GM21529 (cell line): ENCODE data around the gene LRRN2.

Experiments used
- ATAC-seq: cut with Tn5 transposase; IDR thresholded peaks from one replicate; pipeline ENCODE4 v1.9.1; 2021; ENCODE audit not compliant: unreplicated experiment

The LRRN2 gene

GRCh38 chr1:204602871-204603542 is 82.5 kb downstream of the LRRN2 start:
- no peak for ATAC-seq

GRCh38 chr1:204602111-204602579 is 83.4 kb downstream of the LRRN2 start:
- ATAC-seq = no peak

GRCh38 chr1:204600968-204601367 is 84.6 kb downstream of the LRRN2 start:
- no peak for ATAC-seq

GRCh38 chr1:204600203-204600602 is 85.3 kb downstream of the LRRN2 start:
- ATAC-seq = no peak

GRCh38 chr1:204599596-204599995 is 85.9 kb downstream of the LRRN2 start:
- no peak for ATAC-seq

GRCh38 chr1:204599098-204599497 is 86.4 kb downstream of the LRRN2 start:
- ATAC-seq = no peak

GRCh38 chr1:204598319-204598969 is 87.1 kb downstream of the LRRN2 start:
- ATAC-seq = no peak

GRCh38 chr1:204592246-204592948 is 93.1 kb downstream of the LRRN2 start:
- no peak for ATAC-seq

- no peak for ATAC-seq
Observed at GRCh38 chr1:204591473-204592090, 94.0 kb downstream of the LRRN2 start.

- ATAC-seq = no peak
Observed at GRCh38 chr1:204589409-204590038, 96.0 kb downstream of the LRRN2 start.

GRCh38 chr1:204588826-204589225 is 96.7 kb downstream of the LRRN2 start:
- no peak for ATAC-seq

- no peak for ATAC-seq
Observed at GRCh38 chr1:204587621-204588020, 97.9 kb downstream of the LRRN2 start.

GRCh38 chr1:204584699-204585372 is 100.7 kb downstream of the LRRN2 start:
- ATAC-seq = no peak

GRCh38 chr1:204583909-204584632 is 101.5 kb downstream of the LRRN2 start:
- no peak for ATAC-seq

GRCh38 chr1:204581759-204582158 is 103.8 kb downstream of the LRRN2 start:
- no peak for ATAC-seq

- no peak for ATAC-seq
Observed at GRCh38 chr1:204580862-204581261, 104.7 kb downstream of the LRRN2 start.

- no peak for ATAC-seq
Observed at GRCh38 chr1:204579681-204580080, 105.9 kb downstream of the LRRN2 start.

GRCh38 chr1:204578867-204579664 is 106.5 kb downstream of the LRRN2 start:
- ATAC-seq = peak; percentile 83
